ENCODE measurements around the gene MACF1. TPM values are rescaled to one million over a fixed set of nuclear protein-coding genes. Genes with fewer than 3 reads are reported as not detected.

Gene MACF1
- total RNA-seq, 1 donor from 2014 or later = 222 TPM

DNA sequence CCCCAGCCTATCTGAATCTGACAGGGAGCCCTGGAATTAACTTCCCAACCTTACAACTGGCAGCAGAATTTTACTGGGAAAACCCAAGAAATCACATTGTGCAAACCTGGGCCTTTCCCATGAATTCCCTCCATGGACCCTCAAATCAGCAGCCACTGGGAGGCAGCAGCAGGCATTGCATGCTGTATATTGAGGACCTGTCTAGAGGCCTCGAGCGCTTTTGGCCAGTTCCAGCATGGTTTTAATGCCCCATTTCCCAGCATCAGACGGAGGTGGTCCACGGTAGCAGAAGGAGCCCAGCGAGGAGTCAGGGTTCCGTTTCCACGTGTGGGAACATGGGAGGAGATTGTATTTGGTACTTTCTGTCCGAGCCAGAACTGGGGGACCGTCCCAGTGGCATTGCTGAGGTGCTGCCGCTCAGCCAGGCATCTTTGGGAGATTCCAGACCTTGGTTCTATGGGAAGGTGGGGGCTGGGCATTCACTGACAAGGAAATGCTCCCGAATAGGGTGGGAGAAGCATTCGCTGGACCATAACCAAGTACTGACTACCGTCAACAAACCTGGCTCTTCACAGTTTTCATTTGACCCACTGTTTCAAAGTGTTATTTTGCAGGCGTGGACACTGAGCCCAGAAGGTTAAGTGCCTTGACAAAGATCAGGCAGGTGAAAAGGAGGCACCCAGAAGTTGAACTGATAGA, 302.9 kb downstream of the MACF1 start:
- peak; percentile 71 for DNase-seq (ENCODE audit: low spot score)
- no peak overlapping the region for H3K27ac ChIP-seq

DNA sequence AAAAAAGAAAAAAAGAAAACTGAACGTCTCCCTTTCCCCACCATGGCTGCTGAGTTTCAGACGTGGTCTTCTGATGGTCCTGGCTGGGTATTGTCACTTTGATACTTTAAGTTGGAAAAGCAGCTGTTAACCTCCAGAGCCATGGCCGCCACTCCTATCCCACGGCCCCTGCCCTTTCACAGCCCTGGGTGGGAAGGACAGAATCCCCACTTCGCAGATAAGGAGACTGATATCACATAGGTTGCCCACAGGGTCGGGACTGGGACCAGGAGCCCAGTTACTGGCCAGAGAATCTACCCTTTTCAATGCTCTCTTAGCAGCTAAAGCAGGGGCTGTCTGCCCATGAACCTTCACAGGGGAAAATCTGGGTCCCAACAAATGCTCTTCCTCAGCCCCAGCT, 303.8 kb downstream of the MACF1 start:
- Histone ChIP-seq H3K79me2 (ENCODE audit: low read depth) (no peaks in the 10 kb centered on the region), H3K4me2 (no peak overlapping the region), H3K4me3 (no peak overlapping the region), H3K36me3 (no peaks in the 10 kb centered on the region), H3K9ac (no peak overlapping the region), H3K4me1 (no peaks in the 10 kb centered on the region), H4K20me1 (ENCODE audit: low read depth) (no peaks in the 10 kb centered on the region), H2AFZ (replicated peaks) (no peak overlapping the region), H3K27ac (no peak overlapping the region), H3K27me3 (peaks cover 5% of the 10 kb centered on the region), H3F3A (ENCODE audit: low read depth) (no peaks in the 10 kb centered on the region), H3K9me3 (ENCODE audit: low read depth) (no peaks in the 10 kb centered on the region)
- Mint-ChIP-seq H3K4me3 (peak overlapping the region; percentile 66), H3K36me3 (no peaks in the 10 kb centered on the region), H3K9me3 (no peaks in the 10 kb centered on the region), H3K27me3 (ENCODE audit: insufficient read depth, low read depth) (peaks cover 2% of the 10 kb centered on the region), H3K4me1 (peaks cover 9% of the 10 kb centered on the region), H3K27ac (no peak overlapping the region)
- no peak for DNase-seq (ENCODE audit: low spot score)
- TF ChIP-seq, protein P1, sequence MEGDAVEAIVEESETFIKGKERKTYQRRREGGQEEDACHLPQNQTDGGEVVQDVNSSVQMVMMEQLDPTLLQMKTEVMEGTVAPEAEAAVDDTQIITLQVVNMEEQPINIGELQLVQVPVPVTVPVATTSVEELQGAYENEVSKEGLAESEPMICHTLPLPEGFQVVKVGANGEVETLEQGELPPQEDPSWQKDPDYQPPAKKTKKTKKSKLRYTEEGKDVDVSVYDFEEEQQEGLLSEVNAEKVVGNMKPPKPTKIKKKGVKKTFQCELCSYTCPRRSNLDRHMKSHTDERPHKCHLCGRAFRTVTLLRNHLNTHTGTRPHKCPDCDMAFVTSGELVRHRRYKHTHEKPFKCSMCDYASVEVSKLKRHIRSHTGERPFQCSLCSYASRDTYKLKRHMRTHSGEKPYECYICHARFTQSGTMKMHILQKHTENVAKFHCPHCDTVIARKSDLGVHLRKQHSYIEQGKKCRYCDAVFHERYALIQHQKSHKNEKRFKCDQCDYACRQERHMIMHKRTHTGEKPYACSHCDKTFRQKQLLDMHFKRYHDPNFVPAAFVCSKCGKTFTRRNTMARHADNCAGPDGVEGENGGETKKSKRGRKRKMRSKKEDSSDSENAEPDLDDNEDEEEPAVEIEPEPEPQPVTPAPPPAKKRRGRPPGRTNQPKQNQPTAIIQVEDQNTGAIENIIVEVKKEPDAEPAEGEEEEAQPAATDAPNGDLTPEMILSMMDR (IDR thresholded peaks at IDR 0.05) = no peak
- no peak for TF ChIP-seq EZH2phosphoT487 (IDR thresholded peaks at IDR 0.05)
- TF ChIP-seq EZH2 (IDR thresholded peaks at IDR 0.05) = no peak

More for the DNA sequence above, 302.9 kb downstream of the MACF1 start:
- H4K20me1 ChIP-seq (ENCODE audit: low read depth) = no peaks in the 10 kb centered on the region
- no peaks in the 10 kb centered on the region for H3K9me3 ChIP-seq (ENCODE audit: low read depth)
- H3K4me1 ChIP-seq = no peaks in the 10 kb centered on the region
- no peak overlapping the region for H3K4me2 ChIP-seq
- no peak overlapping the region for H3K9ac ChIP-seq
- TF ChIP-seq, protein P1 (IDR thresholded peaks at IDR 0.05) = peak; percentile 59
- TF ChIP-seq EZH2phosphoT487 (IDR thresholded peaks at IDR 0.05) = no peak
- no peak overlapping the region for H3K4me3 ChIP-seq
- no peaks in the 10 kb centered on the region for H3K36me3 ChIP-seq
- H2AFZ ChIP-seq (replicated peaks) = peak overlapping the region; percentile 48
- Mint-ChIP-seq H3K4me1 (peaks cover 9% of the 10 kb centered on the region), H3K4me3 (no peak overlapping the region), H3K9me3 (peaks cover 1% of the 10 kb centered on the region), H3K27ac (no peak overlapping the region), H3K27me3 (ENCODE audit: insufficient read depth, low read depth) (peaks cover 4% of the 10 kb centered on the region), H3K36me3 (peaks cover 1% of the 10 kb centered on the region)
- no peaks in the 10 kb centered on the region for H3F3A ChIP-seq (ENCODE audit: low read depth)
- no peaks in the 10 kb centered on the region for H3K27me3 ChIP-seq
- no peaks in the 10 kb centered on the region for H3K79me2 ChIP-seq (ENCODE audit: low read depth)

DNA sequence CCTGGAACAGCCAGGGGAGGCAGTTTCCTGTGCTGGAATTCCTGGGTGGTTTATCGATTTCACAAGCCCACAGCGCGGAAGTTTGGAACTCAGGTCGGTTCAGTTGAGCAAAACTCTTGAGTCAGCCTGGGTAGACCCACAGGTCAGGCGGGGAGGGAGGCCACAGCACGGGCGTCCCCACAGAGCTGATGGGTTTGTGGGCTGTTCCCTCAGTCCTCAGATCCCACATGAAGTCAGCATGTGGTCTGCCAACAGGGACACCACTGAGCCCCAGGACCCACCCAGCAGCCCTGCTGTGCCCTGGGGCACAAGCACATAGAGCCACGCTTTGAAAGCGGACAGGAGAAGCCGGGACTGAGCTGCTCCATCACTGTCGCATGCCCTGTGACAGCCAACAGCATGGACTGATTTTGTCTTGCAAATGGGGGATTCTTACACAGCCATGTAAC, 304.4 kb downstream of the MACF1 start:
- H3K4me2 ChIP-seq = no peak overlapping the region
- H3K9me3 ChIP-seq (ENCODE audit: low read depth) = no peaks in the 10 kb centered on the region
- H3K27ac ChIP-seq = no peak overlapping the region
- no peaks in the 10 kb centered on the region for H3K79me2 ChIP-seq (ENCODE audit: low read depth)
- H3K36me3 ChIP-seq = no peaks in the 10 kb centered on the region
- Mint-ChIP-seq H3K9me3 (no peaks in the 10 kb centered on the region), H3K36me3 (no peaks in the 10 kb centered on the region), H3K4me3 (no peak overlapping the region), H3K27ac (no peak overlapping the region), H3K27me3 (ENCODE audit: insufficient read depth, low read depth) (peaks cover 2% of the 10 kb centered on the region), H3K4me1 (peaks cover 9% of the 10 kb centered on the region)
- H3K9ac ChIP-seq = no peak overlapping the region
- no peak overlapping the region for H2AFZ ChIP-seq (replicated peaks)
- H3K4me1 ChIP-seq = no peaks in the 10 kb centered on the region
- TF ChIP-seq EZH2 (IDR thresholded peaks at IDR 0.05) = no peak
- no peak for TF ChIP-seq EZH2phosphoT487 (IDR thresholded peaks at IDR 0.05)
- TF ChIP-seq, protein P1 (IDR thresholded peaks at IDR 0.05) = no peak
- no peak overlapping the region for H3K4me3 ChIP-seq
- peaks cover 11% of the 10 kb centered on the region for H3K27me3 ChIP-seq
- no peak for DNase-seq (ENCODE audit: low spot score)
- no peaks in the 10 kb centered on the region for H4K20me1 ChIP-seq (ENCODE audit: low read depth)
- no peaks in the 10 kb centered on the region for H3F3A ChIP-seq (ENCODE audit: low read depth)

All from neural progenitor cell (in vitro differentiated cells).